Stimulated activated CD4-positive, alpha-beta T cell treated with anti-CD3 and anti-CD28 coated beads, Interleukin-15, amount 100 ng/mL, for 24 hours (primary cell): ENCODE measurements around the gene GRK5.
A peak's percentile ranks its signal among the peaks of the same experiment; 100 is the strongest.

ENCODE experiments used
- DNase-seq: peaks from one replicate; pipeline ENCODE4 v3.0.0-alpha.2; 2020

GRK5 gene

GRCh38 chr10:119279441-119279840 is 72.1 kb downstream of the GRK5 start:
- no peak for DNase-seq

- no peak for DNase-seq
Measured at GRCh38 chr10:119281581-119282071, 74.3 kb downstream of the GRK5 start.

- DNase-seq = no peak
Measured at GRCh38 chr10:119282446-119282845, 75.1 kb downstream of the GRK5 start.

GRCh38 chr10:119283387-119283786 is 76.0 kb downstream of the GRK5 start:
- DNase-seq = no peak

- no peak for DNase-seq
Measured at GRCh38 chr10:119283818-119284217, 76.4 kb downstream of the GRK5 start.

GRCh38 chr10:119284679-119285096 is 77.3 kb downstream of the GRK5 start:
- DNase-seq = no peak

GRCh38 chr10:119285495-119286267 is 78.3 kb downstream of the GRK5 start:
- DNase-seq = no peak

- no peak for DNase-seq
Measured at GRCh38 chr10:119286516-119286915, 79.1 kb downstream of the GRK5 start.

- no peak for DNase-seq
Measured at GRCh38 chr10:119286983-119287633, 79.7 kb downstream of the GRK5 start.

GRCh38 chr10:119288574-119289001 is 81.2 kb downstream of the GRK5 start:
- DNase-seq = no peak

- DNase-seq = no peak
Measured at GRCh38 chr10:119289227-119289920, 82.0 kb downstream of the GRK5 start.

- no peak for DNase-seq
Measured at GRCh38 chr10:119290301-119291048, 83.1 kb downstream of the GRK5 start.

- DNase-seq = no peak
Measured at GRCh38 chr10:119291223-119291900, 84.0 kb downstream of the GRK5 start.

GRCh38 chr10:119292968-119293760 is 85.8 kb downstream of the GRK5 start:
- DNase-seq = no peak

- DNase-seq = no peak
Measured at GRCh38 chr10:119296703-119297102, 89.3 kb downstream of the GRK5 start.

- DNase-seq = no peak
Measured at GRCh38 chr10:119297207-119297968, 90.0 kb downstream of the GRK5 start.

- DNase-seq = no peak
Measured at GRCh38 chr10:119298810-119299209, 91.4 kb downstream of the GRK5 start.

GRCh38 chr10:119299531-119299930 is 92.2 kb downstream of the GRK5 start:
- no peak for DNase-seq

- DNase-seq = peak; percentile 79
Measured at GRCh38 chr10:119301397-119301796, 94.0 kb downstream of the GRK5 start.

- no peak for DNase-seq
Measured at GRCh38 chr10:119302172-119302571, 94.8 kb downstream of the GRK5 start.
